Cerebellar cortex (tissue), 1 donor: ENCODE results near the gene RASSF10.
"Not testable (repeated sequence)": the region's sequence is repeated elsewhere in the genome, so short reads cannot be mapped to it uniquely, and the experiment has no call there.

ENCODE experiments used
- DNase-seq: peaks from one replicate; pipeline ENCODE4 v3.0.0-alpha.2; 2015; ENCODE audit warnings: low spot score

RASSF10 gene

DNA sequence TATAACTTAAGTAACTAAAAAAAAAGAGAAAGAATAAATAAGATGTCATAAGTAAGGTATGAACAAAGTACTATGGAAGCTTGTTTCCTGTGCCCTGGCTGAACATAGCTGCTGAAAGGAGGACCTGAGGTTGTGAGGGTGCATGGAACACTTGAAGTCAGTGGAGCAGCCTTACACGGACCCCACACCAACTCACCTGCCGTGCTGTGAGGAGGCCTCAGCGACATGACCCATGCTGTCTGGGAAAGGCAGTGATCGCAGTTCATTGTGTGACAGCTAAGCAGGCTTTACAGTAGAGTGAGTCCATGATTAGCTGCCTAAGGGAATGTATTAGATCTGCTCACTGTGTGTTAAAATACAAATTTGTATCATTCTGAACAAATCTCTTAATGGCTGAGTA lies 17.6 kb downstream of the RASSF10 start:
- no peak for DNase-seq

DNA sequence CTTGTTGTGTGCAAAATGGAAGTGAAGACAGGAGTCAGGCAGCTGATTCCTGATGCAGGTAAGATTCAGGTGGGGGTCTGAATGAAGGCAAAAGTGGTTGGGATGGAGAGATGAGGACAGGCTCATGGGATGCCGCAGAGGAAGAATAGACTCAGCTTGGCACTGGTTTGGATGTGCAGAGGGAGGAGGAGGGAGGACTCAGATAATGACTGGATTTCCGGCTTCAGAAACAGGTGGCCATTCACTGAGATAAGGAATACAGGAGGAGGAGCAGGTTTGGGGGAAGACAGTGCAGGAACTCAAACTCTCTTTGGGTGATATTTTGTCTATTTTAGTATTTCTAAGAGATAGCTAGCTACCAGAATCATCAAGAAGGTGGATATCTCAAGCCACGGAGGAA lies 19.2 kb downstream of the RASSF10 start:
- DNase-seq: no peak

DNA sequence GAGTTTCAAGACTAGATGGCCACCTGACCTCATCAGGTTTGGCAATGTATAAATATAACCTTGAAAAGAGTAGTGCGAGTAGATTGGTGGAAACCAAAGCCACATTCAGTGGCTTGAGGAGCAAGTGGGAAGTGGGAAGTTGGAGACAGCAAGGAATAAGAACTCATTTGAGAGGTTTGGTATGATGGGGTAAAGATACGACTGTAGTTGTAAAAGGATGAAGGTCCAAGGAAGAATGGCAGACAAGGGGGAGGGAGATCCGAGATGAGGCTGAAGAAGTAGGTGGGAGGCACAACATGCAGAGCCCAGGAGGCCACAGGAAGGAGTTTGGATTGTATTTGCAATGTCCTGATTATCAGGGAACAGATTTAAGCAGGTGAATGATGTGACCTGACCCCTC lies 20.8 kb downstream of the RASSF10 start:
- no peak for DNase-seq

DNA sequence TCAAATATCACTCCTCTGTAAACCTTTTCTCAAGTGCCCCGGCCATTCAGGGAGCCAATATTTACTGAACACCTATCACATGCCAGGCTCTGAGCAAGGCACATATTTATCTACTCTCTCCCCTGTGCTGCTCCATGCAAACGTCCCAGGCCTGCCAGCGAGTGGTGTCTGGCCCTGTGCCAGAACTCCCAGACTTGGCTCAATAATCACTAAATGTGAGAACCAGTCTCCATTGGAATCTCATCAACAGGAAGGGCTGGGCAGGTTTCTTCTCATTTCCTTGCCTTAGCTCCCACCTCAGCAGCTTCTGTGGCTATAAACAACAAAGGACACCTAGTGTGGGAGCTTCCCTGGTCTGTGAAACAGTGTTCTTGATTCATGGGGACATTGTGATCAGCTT lies 21.7 kb downstream of the RASSF10 start:
- DNase-seq: no peak

DNA sequence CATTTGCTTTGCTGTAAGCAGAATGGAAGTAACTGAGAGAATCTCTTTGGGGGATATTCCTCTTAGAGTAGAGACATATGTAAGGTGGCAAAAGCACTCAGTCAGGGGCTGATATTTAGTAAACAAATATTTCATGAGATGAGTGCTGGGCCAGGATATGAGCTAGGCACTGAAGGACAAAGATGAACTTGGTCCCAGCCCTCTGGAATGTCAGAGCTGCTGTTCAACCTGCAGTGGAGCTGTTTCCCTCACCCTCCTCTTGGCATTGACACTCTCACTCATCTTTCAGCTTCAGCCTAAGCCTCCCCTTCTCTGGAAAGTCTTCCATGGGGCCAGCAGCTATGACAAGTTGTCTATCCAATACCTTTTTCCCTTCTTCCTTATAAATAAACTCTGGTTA lies 22.2 kb downstream of the RASSF10 start:
- DNase-seq: no peak

DNA sequence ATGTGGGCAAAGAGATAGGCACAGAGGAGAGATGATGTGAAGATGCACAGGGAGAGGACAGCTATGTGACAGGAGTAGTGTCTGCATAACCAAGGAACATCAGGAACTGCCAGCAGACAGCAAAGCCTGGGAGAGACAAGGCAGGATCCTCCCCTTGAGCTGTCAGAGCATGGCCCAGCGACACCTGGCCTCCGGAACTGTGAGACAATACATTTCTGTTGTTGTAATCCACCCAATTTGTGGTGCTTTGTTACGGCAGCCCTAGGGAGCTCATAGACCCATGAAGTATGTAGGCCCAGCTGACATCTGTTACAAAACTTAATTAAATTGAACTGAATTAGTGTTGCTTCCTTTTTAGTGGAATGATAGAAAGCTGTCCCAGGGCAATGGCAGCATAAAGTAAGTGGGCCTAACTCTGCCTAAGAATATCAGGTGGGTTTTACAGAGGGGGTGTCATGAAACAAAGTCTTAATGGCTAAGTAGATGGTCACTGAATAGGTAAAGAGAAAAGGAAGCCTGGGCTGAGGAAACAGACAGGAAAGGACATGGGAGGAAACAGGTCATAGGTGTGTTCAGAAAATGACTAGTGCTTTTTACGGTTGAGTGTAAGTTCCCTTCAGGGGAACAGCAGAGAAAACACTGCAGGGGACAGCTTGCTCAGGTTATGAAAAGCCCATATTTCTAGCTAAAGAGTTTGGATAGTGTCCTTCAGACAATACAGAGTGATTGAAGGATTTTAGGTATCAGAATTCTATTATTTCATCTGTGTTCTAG lies 24.8 kb downstream of the RASSF10 start:
- DNase-seq: no peak

DNA sequence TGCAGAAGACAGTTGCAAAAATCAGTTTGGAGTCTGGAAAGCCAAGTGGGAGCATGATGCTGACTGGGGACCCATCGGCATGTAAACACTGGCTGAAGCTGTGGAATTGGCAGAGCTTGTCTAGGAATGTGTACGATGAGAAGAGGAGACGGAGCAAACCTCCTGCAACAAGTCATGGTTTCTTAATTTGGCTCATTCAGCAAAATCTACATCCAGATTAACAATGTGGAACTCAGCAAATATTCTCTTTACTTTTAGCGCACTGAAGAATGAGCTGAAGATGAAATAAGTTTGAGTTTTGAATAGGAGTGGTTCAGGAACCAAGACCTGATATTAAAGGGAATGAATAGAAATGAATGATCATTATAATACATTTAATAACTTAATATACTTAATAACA lies 26.6 kb downstream of the RASSF10 start:
- DNase-seq: no peak

DNA sequence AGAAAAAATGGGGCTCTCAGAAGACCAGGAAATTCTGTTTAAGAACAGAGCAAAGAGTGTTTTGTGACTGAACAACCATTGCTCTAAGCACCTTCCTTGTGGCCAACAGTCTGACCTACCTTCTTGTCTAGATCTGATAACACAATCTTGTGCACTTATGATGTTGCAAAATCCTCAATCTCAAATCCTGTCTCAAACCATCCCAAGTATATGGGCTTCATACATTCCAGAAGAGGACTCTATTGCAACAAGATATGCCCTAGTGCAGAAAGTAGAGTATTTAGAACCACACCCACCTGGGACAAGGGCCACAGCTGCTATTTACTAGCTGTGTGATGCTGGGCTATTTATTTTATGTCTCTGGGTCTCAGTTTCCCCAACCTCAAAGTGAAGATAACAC lies 27.1 kb downstream of the RASSF10 start:
- DNase-seq: no peak

DNA sequence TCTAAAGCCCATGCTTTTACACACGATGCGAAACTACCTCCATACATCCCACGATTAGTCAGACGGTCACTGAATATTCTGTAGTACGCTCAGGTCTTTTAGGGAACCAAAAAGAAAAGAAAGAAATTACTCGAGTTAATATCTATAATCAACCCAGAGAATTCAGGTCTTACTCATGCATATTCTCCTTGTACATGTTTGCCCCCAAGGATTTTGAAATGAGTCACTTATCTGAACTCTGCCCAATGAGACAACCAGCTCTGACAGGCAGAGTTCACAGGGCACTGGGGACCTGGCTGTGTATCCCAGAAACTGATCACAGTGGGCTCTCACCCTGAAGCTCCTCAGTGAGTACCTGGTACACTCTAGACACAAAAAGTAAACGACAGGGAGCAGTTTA lies 29.2 kb downstream of the RASSF10 start:
- DNase-seq: no peak

DNA sequence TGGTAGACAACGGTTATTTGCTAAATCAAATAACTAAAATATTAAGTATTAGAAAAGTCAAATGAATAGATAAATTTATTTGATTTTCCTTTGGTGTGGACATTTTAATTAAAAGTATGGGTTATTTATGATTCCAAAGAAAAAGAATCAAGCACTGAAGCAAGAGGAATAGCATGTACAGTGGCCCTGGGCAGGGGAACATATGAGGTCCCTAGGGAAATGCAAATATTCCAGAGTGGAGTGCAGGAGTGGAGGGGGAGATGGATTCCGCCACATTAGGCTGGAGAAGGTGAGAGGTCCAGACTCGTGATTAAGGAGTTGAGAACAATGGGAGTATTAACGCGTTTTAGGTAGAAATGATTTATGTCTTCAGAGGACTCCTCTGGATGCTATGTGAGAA lies 30.0 kb downstream of the RASSF10 start:
- DNase-seq: no peak

DNA sequence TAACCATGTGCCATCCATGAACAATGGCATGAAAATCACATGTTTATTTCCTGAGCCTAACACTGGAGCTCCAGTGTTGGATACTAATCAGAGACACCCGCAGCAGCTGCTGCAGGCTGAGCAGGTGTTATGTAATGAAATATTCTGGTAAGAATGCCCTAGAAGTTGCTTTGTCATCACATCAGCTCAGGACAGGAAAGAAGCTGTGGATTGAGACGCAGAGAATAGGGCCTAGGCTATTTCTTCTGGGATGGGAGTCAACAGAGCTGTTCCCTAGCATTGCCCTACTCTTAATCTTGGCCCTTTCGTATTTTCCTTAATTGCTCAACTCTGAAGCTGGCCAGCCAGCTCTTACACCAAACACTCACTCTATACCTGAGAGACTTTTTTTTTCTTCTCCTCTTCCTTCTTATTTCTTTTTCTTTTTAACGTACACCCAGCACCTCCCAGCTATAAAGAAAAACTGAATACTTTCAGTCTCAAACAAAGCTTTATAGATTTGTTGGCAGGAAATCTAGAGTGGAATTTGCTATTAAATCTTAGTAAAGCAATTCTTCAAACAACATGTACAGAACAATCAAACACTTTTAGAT lies 31.9 kb downstream of the RASSF10 start:
- DNase-seq: no peak

DNA sequence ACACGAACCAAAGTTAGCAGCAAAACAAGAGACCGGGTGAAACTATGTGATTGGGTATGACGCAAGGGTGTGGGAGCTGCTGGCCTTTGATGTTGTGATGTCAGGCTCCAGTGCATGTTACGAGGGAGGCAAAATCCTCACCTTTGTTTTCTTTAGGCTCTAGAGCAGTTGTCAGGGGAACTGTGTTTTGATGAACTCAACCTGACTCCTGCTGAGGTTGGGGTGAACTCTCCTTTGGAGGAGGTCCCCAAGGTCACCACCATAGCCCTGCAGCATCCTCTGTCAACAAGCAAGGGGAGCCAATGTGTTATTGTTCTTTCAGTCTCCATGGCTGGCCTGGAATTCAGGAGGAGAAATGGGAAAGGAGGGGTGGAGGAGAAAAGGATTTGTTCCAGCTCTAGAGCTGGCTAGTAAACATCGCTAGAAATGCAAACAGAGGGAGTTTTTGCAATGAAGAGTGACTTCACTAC lies 33.8 kb downstream of the RASSF10 start:
- DNase-seq: no peak

DNA sequence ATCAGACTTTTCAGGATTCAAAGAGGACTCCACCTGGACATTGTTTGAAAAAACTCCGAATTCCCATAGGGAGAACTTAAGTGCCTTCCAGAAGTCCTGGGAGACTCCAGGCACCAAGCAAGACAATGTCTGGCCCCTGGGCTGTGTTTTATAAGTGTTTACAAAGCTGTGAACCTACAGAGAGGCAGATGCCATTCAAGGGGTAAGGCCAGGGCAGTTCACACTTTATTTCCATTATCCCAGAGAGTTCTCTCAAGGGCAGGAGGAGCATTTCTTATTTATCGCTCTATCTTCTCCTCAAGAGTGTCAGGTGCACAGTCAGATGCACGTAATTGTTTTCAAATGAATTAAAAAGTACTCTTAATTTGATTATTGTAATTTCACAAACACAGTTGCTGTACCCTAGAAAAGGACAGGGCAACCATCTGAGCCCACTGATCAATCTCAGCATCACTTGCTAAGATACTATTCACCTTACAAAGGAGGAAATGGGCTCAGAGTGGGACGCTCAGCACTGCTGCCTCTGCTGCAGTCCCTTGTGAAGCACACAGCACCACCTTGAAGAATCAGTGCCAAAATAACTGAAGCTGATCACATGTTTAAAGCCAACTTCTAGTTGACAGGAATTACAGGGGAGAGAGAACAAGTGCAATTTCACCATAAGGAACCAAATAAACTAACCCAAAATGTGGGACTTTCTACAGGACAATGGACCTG lies 35.0 kb downstream of the RASSF10 start:
- DNase-seq: peak; percentile 17

DNA sequence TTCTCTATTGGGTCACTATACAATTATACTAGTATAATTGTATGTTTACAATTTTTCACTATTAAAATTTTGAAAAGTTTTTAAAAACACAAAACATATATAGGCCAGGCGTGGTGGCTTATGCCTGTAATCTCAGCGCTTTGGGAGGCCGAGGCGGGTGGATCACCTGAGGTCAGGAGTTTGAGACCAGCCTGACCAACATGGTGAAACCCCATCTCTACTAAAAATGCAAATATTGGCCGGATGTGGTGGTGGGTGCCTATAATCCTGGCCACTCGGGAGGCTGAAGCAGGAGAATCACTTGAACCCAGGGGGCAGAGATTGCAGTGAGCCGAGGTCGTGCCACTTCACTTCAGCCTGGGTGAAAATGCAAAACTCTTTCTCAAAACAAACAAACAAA lies 36.0 kb downstream of the RASSF10 start:
- DNase-seq: not testable (repeated sequence)

DNA sequence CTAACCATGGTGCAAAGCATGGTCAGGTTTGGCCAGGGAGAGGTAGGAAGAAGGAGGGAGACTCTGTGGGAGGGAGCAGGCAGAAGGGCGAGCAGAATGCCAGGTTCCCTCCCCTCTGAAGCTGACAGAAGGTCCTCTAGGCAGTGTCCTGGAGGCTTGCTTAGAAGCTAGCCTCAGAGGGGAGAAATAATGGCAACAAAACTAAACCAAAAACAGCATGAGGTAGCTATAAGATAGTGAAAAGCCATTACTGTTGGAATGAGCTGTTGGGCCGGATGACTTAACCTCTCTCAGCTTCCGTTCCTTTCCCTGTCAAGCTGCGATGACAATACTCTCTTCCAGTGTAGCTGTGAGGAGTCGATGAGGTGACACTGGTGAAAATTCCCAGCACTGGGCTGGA lies 36.6 kb downstream of the RASSF10 start:
- peak; percentile 66 for DNase-seq

DNA sequence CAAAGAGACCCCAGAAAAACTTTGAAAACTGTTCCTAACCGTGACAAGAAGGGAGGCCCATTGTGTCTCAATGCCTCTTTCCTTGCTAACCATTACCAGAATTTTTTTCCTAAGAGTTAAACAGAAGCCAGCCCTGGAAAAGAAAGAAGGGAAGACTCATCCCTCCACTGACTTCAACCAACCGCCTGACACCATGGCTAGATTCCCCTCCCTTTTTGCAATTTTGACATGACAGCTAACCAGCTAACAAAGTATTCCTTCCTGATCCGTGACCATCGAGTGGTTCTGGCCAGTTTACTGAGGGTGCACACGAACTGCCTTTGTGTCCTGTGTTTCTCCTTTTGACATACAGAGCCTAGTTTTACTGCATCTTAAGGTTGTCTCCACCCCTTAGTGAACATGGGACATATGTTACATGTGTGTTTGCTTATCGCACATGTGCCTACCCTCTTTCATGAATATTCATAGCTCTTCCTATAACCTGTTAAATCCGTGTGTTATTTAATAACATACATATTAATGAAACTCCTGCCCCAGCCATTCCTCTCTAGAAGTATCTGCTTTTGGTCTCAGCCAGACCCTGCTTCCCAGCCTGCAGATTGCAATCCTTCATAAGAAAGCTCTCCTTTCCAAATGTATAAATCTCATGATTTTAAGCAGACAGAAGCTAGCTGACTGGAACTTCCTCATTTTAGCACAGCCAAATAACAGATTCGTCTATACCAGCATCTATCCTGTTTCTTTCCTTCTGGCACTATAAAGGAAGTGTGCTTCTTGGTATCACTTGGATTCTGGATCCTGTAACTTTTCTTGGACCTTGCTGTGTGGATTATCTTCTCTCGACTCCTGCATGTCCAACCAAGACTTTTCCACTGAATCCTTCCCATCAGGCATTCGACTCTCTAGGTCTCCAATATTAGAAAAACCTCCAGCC lies 37.8 kb downstream of the RASSF10 start:
- DNase-seq: no peak

DNA sequence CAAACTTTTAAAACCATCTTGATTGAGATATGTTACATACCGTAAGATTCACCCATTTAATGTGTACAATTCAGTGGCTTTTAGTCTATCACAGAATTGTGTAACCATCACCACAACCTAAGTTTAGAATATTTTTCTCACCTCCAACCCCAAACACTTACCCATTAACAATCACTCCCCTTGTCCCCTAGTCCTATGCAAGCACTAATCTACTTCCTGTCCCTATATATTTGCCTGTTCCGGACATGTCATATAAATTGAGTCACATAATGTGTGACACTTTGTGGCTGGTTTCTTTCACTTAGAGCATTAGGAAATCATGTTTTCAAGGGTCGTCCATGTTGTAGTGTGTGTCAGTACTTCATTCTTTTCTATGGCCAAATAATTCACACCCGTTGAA lies 38.8 kb downstream of the RASSF10 start:
- DNase-seq: no peak

DNA sequence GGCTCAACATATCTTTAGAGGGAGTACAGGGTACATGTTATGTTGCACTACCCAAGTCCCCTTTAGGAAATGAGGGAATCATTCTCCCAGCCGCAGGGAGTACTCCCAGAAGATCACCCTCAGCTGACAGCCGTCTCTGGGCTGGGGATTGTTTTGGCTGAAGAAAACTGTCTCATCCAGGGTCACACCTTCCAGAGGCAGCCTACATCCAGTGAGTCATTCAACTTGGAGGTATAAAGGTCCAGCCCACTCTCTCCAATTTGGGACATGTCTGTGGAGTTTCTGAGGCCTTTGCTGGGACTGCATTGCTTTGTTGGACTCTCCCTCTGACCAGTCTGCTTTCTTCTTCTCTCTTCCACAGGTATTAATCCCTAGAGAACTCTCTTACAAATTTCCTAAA lies 42.1 kb downstream of the RASSF10 start:
- no peak for DNase-seq

DNA sequence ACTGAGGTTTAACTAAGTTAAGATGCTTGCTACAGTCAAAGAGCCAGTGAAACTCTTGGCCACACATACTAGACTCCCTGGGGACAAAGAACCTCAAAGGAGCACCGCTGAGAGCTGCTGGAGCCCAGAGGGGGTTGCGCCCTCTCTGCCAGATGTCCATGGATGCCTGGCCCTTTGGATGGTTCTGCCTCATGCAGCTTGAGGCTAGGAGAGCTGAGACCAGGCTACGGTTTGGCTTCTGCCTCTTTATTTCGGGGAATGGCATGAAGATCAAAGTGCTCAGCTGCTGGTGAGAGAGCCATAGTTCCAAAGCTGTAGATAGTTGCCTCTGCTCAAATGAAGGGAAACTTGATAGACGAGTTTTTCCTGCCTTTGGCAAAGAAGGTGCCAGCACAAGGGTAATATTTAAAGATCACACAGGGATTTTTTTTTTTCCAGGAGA lies 43.0 kb downstream of the RASSF10 start:
- no peak for DNase-seq

DNA sequence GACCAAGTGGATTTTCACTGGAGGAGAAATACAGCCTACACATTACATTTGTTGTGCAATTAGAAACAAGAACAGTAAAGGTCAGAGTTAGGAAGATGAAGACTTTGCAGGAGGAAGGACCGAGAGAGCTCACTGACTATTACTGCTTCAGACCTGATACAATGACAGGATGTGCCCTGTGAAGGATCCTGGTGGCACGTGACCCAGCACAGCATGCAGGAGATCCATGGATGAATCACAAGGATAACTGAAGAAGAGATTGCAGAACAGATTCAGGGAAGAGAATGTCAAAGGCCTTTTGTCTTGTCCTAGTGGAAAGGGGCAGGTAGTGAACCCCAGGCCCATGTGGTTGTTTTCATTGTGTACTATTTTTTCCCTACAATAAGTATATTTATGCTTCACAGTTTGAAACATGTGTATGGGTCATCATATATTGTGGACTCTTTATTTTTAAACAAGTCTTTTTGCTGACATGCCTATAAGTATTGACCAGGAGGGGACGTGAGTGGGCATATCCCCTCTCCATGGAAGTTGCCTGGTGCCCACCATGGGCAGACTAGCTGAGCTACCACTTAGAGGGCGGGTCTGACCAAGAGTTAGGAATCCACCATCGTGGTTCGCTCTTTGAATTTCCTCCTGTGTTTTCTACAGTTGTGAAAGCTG lies 44.3 kb downstream of the RASSF10 start:
- DNase-seq: no peak

DNA sequence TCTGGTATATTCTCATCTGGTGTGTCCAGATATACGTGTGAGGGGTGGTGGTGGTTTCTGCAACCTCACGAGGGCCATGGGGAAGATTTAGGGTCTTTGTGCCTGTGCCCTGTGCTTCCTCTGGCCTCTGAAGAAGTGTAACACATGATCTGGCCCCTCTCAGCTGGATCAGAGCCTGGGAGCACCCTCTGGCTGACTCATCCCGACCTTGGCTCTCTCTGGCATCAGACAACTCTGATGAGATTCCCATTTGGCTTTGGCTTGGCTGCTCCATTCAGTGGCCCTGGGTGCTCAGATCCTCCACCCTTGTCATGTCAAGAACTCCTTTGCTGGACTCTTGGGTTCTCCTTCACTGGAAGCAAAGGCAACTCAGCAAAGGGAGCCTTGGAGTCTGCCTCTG lies 45.2 kb downstream of the RASSF10 start:
- DNase-seq: no peak

DNA sequence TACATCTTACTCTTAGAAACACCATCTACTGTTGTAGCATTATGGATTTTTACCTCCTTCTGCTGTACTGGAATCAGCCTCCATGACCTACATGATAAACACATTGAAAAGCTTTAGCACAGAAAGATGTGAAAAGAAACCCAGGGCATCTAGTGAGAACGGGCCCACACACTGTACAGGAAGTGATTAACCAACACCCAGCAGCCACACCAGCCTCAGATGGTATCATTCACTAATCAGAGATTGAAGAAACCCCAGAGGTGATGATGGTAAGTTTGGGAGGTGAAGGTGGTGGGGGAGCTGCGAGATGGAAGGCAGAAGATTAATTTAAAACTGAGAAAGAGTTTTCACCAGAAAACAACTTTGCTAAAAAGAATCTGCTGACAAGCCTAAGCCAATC lies 46.1 kb downstream of the RASSF10 start:
- DNase-seq: no peak
